Peyer's patch (tissue), 4 donors: ENCODE results near the gene ZNF320. TPM values are rescaled to one million over a fixed set of nuclear protein-coding genes. Genes with fewer than 3 reads are reported as not detected.
"Not testable (repeated sequence)": the region's sequence is repeated elsewhere in the genome, so short reads cannot be mapped to it uniquely, and the experiment has no call there.

ENCODE experiments used
- DNase-seq, 3 donors: peaks; one replicate each; pipeline ENCODE4 v3.0.0-alpha.2; 2017 to 2019
- H3K27ac ChIP-seq, 4 donors: fragments of 200-600 bp; sonication (generic); one replicate each; pipeline ENCODE4 v1.5.1; 2016 to 2019
- H3K27me3 ChIP-seq, 2 donors: fragments of 200-600 bp; sonication (generic); one replicate each; pipeline ENCODE4 v1.5.1; 2019
- H3K36me3 ChIP-seq, 3 donors: fragments of 200-600 bp; sonication (generic); one replicate each; pipeline ENCODE4 v1.5.1; 2016 to 2019
- H3K4me1 ChIP-seq, 4 donors: fragments of 200-600 bp; sonication (generic); one replicate each; pipeline ENCODE4 v1.5.1; 2016 to 2019
- H3K4me3 ChIP-seq, 4 donors: fragments of 200-600 bp; sonication (generic); 1 replicate in 3 of 4; 2 replicates in 1 of 4; pipeline ENCODE4 v1.5.1; 2016 to 2019; ENCODE audit warnings: mild to moderate bottlenecking in 1 of 4
- H3K9me3 ChIP-seq, 4 donors: fragments of 200-600 bp; sonication (generic); one replicate each; pipeline ENCODE4 v1.5.1; 2016 to 2019; ENCODE audit warnings: mild to moderate bottlenecking in 1 of 4
- CTCF ChIP-seq, 6 experiments: fragments of 450-650 bp in 4 of 6; fragments of 200-600 bp in 2 of 6; sonication (generic) in 1 of 6; IDR thresholded peaks; one replicate each; pipeline ENCODE4 v1.5.1; 2017 to 2019; ENCODE audit warnings: antibody characterized with exemption in 6 of 6, mild to moderate bottlenecking in 3 of 6, moderate library complexity in 1 of 6
- POLR2A ChIP-seq, 2 donors: fragments of 450-650 bp; IDR thresholded peaks; one replicate each; pipeline ENCODE4 v1.5.1; 2017; ENCODE audit warnings: antibody characterized with exemption in 2 of 2, mild to moderate bottlenecking in 2 of 2, moderate library complexity in 2 of 2
- total RNA-seq, 4 donors: library from RNA; depleted of rRNA; stranded (reverse); fragments of >200 nt; gene quantifications; one replicate each; pipeline ENCODE4 v1.1.0, GENCODE V29; 2016

ZNF320 gene
- total RNA-seq, 4 donors from 2014 or later: 5.8 to 35.5 (median 17.8) TPM

DNA sequence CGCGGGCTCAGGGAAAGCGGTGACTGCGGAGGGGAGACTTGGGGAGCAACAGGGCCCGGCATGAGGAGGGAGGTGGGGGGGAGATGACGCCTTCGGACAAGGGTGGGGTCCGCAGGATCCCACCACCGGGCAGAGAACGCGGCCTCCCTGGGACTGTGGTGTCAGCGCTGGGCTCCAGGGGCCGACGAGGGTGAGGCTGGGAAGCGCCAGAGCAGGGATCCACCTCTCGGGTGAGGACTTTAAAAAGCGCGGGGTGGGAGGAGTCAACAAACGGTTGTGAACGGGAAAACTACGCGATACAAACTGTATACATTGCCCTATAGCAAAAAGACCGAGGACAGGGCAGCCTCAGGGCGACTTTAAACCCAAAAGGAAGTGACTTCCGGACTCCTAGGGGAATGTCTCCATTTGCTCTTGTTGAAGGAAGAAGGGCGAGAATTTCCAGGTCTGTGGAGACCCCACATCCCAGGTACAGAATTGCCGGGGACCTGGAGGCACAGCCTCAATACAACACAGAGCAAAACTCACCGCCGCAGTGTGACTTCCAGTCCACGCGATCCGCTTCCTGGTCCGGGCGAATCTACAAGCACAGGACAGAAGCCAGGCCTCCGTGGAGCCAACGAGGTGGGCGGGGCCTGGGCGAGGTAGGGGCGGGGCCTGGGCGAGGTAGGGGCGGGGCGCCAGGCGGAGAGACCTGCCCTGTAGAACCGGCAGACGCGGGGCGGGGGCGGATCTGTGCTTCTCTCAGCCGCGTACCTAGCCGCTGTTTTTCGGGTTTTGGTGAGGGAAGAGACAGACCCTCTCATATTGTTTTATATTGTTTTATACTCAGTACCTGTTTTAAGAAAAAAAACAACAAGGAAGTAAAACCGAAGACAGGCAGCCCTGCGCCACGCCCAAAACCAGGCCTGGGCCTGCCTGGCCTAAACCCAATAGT, 25.7 kb upstream of the ZNF320 start, which contains the start of gene ZNF888:
Gene ZNF888 (minus strand): TSS at position 588 of the 937 bp plus-strand sequence. CDS start 5,555 bp downstream, outside the sequence.
- peaks cover 0 to 4% (median 0%) of the 10 kb centered on the region in 4 donors for H3K9me3 ChIP-seq
- peak; percentile 92 to 96 (median 96) for DNase-seq
- peak within 1 kb of the TSS; percentile 71 to 94 (median 88) for H3K27ac ChIP-seq
- peaks cover 0 to 9% (median 0%) of the 10 kb centered on the region in 3 donors for H3K36me3 ChIP-seq
- H3K4me3 ChIP-seq: peak within 1 kb of the TSS; percentile 55 to 73 (median 66)
- no peaks in the 10 kb centered on the region for H3K4me1 ChIP-seq
- H3K27me3 ChIP-seq: no peaks in the 10 kb centered on the region
- TF ChIP-seq CTCF (IDR thresholded peaks at IDR 0.05) (no peak), POLR2A (IDR thresholded peaks at IDR 0.05) (peak; percentile 47 to 70)

- peaks cover 0 to 52% (median 6%) of the 10 kb centered on the region in 3 donors for H3K36me3 ChIP-seq
Measured at GRCh38 chr19:52917531-52917930, 20.1 kb upstream of the ZNF320 start.

DNA sequence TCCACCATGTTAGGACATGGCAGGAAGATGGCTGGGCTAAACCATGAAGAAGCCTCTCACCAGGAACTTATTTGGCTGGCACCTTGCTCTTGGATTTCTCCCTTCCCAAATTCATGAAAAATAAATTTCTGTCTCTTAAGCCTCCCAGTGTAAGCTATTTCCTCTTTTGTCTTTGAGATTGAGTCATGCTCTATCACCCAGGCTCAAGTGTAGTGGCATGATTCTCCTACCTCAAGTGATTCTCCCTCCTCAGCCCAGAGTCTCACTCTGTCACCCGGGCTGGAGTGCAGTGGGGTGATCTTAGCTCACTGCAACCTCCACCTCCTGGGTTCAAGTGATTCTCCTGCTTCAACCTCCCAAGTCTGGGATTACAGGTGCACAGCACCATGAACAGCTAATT, 13.2 kb upstream of the ZNF320 start:
- TF ChIP-seq POLR2A (IDR thresholded peaks at IDR 0.05) (no peak), CTCF (IDR thresholded peaks at IDR 0.05) (no peak)
- Histone ChIP-seq H3K27me3 (no peaks in the 10 kb centered on the region), H3K36me3 (peaks cover 0 to 70% (median 10%) of the 10 kb centered on the region in 3 donors), H3K4me1 (no peaks in the 10 kb centered on the region), H3K9me3 (peaks cover 0 to 17% (median 0%) of the 10 kb centered on the region in 4 donors), H3K4me3 (no peak overlapping the region), H3K27ac (no peak overlapping the region)
- DNase-seq: no peak

More at GRCh38 chr19:52917531-52917930, 20.1 kb upstream of the ZNF320 start:
- TF ChIP-seq CTCF (IDR thresholded peaks at IDR 0.05) (no peak), POLR2A (IDR thresholded peaks at IDR 0.05) (no peak)
- no peak overlapping the region for H3K27ac ChIP-seq
- no peaks in the 10 kb centered on the region for H3K27me3 ChIP-seq
- DNase-seq: no peak
- H3K4me1 ChIP-seq: no peaks in the 10 kb centered on the region
- peaks cover 0 to 3% (median 0%) of the 10 kb centered on the region in 4 donors for H3K9me3 ChIP-seq
- H3K4me3 ChIP-seq: no peak overlapping the region

GRCh38 chr19:52904052-52904780, 6.8 kb upstream of the ZNF320 start:
- H3K4me3 ChIP-seq, DNase-seq, H3K27ac ChIP-seq, H3K27me3 ChIP-seq, H3K4me1 ChIP-seq: not testable (repeated sequence)
- Histone ChIP-seq H3K36me3 (peaks cover 0 to 27% (median 4%) of the 10 kb centered on the region in 3 donors), H3K9me3 (peaks cover 0 to 16% (median 0%) of the 10 kb centered on the region in 4 donors)

GRCh38 chr19:52901842-52902241, 4.4 kb upstream of the ZNF320 start:
- Histone ChIP-seq H3K4me3 (no peak overlapping the region), H3K27me3 (no peaks in the 10 kb centered on the region), H3K4me1 (no peaks in the 10 kb centered on the region), H3K36me3 (peaks cover 0 to 6% (median 1%) of the 10 kb centered on the region in 3 donors), H3K27ac (no peak overlapping the region), H3K9me3 (peaks cover 0 to 8% (median 0%) of the 10 kb centered on the region in 4 donors)
- TF ChIP-seq POLR2A (IDR thresholded peaks at IDR 0.05) (no peak), CTCF (IDR thresholded peaks at IDR 0.05) (no peak)
- DNase-seq: no peak

DNA sequence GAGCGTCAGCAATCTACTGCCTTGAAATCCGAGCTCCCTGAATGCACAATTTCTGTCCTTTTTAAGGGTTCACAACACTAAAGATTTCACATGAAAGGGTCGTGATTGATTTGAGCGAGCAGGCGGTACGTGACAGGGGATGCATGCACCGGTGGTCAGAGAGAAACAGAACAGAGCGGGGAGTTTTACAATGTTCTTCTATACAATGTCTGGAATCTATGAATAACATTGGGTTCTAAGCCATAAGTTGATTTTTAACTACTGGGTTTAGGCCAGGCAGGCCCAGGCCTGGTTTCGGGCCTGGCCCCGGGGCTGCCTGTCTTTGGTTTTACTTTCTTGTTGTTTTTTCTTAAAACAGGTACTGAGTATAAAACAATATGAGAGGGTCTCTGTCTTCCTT, 1.2 kb upstream of the ZNF320 start:
- H3K4me3 ChIP-seq, H3K27me3 ChIP-seq, H3K9me3 ChIP-seq, H3K27ac ChIP-seq, DNase-seq, H3K4me1 ChIP-seq: not testable (repeated sequence)
- H3K36me3 ChIP-seq: peaks cover 0 to 12% (median 0%) of the 10 kb centered on the region in 3 donors
